ENCODE data around the gene RPS6KA3.

DNA sequence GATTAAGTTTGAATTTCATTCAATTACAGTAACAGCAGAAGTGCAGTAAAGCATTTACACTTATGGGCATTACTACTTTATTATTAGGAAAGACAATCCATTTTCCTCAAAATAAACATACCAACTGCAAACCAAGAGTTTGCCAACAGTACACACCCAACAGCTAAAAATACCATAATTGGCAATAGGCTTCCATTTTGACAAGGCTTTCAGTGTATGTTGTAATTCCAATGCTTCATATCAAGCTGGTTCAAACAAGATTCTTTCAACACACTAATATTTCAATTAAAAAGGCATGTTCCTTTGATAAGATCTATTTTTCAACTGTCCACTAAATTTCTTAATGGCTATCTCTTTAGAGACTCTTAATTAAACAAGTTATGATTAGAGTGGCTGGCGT lies 137.2 kb downstream of the RPS6KA3 start:
- TF ChIP-seq, protein P1, sequence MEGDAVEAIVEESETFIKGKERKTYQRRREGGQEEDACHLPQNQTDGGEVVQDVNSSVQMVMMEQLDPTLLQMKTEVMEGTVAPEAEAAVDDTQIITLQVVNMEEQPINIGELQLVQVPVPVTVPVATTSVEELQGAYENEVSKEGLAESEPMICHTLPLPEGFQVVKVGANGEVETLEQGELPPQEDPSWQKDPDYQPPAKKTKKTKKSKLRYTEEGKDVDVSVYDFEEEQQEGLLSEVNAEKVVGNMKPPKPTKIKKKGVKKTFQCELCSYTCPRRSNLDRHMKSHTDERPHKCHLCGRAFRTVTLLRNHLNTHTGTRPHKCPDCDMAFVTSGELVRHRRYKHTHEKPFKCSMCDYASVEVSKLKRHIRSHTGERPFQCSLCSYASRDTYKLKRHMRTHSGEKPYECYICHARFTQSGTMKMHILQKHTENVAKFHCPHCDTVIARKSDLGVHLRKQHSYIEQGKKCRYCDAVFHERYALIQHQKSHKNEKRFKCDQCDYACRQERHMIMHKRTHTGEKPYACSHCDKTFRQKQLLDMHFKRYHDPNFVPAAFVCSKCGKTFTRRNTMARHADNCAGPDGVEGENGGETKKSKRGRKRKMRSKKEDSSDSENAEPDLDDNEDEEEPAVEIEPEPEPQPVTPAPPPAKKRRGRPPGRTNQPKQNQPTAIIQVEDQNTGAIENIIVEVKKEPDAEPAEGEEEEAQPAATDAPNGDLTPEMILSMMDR (IDR thresholded peaks at IDR 0.05; ENCODE audit: borderline replicate concordance, extremely low read depth, low read length, poor library complexity, severe bottlenecking), result no peak
- no peak for TF ChIP-seq EZH2 (IDR thresholded peaks at IDR 0.05; ENCODE audit: borderline replicate concordance, low read depth, low read length, severe bottlenecking)
